Astrocyte of the spinal cord (primary cell): ENCODE data around the gene ARHGEF4.
A peak's percentile ranks its signal among the peaks of the same experiment; 100 is the strongest.

ENCODE experiments used
- DNase-seq: peaks from one replicate; pipeline ENCODE4 v3.0.0; 2011; ENCODE audit warnings: low read depth, low spot score
- H3K4me3 ChIP-seq: 2 replicates; pipeline ENCODE4 v1.5.1; 2011; ENCODE audit warnings: low read depth, mild to moderate bottlenecking, low read length, moderate library complexity
- in situ Hi-C: cut with HindIII; loops from 2 replicates; pipeline ENCODE4 v1.10.0; 2017; ENCODE audit warnings: low sequenced_read_pairs
- TF ChIP-seq, protein P1 (sequence below): IDR thresholded peaks from 2 replicates; pipeline ENCODE4 v1.5.1; 2012; ENCODE audit warnings: low read depth, mild to moderate bottlenecking, low read length, inconsistent platforms

ARHGEF4 gene

DNA sequence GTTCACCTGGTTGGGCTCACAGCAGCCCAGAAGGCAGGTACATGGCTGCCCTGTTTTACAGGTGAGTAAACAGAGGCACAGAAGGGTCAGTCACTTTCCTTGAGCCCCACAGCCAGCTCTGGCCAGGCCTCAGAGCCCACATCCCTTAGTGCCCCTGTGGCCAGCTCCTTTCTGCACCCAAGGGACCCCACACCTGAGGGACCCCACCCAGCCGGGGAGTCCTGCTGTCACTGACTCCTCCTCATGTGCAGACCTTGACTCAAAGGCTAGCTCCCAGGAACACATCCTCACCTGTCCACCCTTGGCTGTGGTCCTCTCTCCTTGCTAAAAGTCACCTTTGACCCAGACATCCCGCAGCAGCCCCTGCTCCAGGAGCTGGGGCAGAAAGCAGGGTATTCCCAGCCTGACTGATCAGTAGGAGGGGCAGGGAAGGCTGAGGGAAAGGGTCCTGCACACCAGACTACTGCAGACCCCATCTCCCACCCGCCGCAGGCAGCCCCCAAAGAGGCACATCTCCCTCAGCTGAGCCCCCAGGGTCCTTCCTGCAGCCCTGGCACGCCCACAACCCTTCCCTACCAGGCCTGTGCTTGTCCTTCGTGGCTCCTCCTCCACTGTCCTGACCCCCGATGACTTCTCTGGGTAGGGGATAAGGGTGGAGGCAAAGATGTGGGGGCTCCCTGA is 9.8 kb upstream of the ARHGEF4 start:
- H3K4me3 ChIP-seq, result no peak overlapping the region
- in situ Hi-C loops, result no loop called here
- TF ChIP-seq, protein P1, sequence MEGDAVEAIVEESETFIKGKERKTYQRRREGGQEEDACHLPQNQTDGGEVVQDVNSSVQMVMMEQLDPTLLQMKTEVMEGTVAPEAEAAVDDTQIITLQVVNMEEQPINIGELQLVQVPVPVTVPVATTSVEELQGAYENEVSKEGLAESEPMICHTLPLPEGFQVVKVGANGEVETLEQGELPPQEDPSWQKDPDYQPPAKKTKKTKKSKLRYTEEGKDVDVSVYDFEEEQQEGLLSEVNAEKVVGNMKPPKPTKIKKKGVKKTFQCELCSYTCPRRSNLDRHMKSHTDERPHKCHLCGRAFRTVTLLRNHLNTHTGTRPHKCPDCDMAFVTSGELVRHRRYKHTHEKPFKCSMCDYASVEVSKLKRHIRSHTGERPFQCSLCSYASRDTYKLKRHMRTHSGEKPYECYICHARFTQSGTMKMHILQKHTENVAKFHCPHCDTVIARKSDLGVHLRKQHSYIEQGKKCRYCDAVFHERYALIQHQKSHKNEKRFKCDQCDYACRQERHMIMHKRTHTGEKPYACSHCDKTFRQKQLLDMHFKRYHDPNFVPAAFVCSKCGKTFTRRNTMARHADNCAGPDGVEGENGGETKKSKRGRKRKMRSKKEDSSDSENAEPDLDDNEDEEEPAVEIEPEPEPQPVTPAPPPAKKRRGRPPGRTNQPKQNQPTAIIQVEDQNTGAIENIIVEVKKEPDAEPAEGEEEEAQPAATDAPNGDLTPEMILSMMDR, result no peak
- DNase-seq, result no peak

DNA sequence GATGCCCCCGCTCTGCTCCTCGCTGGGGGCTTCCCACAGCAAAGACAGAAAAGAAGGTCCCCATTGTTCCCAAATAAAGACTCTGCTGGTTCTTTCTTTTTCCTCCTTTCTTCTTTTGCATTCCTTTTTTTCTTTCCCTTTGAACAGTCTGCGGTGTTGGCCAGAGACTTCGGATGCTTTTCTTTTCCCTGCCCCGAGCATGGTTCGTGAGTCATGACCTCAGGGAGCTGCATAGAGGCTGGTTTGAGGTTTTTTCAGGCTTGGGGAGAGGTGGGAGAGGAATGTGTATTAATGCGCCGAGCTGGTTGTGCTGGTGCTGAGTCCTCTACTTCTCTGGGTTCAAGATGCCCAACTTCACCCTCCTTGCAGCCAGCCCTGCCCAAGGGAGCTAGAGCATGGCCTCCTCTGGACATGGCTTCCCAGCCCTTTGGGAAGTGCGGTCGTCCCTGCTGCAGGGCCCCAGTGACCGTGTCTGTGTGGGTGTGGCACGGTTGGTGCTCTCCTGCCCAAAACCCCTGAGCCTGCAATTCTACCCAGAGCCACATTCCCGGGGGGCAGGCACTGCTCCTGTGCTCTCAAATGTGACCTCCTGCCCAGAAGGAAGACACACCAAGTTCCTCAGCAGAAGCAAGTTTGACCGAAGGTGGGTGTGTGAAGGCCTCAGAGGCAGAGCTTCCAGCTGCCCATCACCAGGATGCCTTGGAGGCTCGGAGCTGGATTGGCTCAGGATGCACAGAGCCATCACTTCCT is 9.0 kb upstream of the ARHGEF4 start:
- in situ Hi-C loops, result no loop called here
- no peak overlapping the region for H3K4me3 ChIP-seq
- TF ChIP-seq, protein P1, result no peak
- peak; percentile 88 for DNase-seq

DNA sequence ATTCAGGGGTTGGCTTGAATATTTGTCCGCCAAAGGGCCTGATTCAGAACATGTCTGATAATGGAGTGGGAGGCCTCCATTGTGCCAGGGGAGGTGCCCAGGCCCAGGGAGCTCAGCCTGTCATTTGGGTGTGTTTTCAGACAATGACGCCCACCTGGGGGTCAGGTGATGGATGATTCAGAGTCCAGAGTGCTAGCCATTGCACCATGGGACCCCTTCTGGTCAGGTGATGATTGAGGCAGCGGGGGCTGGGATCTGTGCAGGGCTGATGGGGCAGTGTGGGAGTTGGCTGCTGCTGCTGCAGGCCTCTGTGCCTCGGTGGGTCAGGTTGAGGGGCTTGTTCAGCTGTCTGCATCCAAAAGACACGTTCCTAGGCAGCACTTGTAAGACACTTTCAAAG is 8.3 kb upstream of the ARHGEF4 start:
- in situ Hi-C loops, result no loop called here
- DNase-seq, result no peak
- TF ChIP-seq, protein P1, result no peak
- no peak overlapping the region for H3K4me3 ChIP-seq

DNA sequence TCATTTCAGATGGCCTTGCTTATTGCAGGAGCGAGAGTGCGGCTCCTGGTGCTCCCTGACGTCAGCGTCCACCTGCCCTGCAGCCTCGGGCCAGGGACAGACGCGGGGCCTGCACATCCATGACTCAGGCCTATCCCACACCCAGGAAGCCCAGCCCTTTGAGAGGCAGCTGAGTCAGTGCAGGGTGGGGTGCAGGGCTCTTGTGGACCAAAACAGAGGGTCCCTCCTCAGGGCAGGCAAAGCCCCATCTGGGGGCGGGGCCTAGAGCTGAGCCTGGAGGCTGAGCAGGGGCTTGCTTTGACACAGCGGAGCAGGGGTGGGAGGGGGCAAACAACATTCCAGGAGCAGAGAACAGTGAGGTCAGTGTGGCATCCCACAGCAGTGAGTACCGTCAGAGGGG is 7.7 kb upstream of the ARHGEF4 start:
- TF ChIP-seq, protein P1, result no peak
- DNase-seq, result peak; percentile 60
- no peak overlapping the region for H3K4me3 ChIP-seq
- in situ Hi-C loops, result no loop called here

DNA sequence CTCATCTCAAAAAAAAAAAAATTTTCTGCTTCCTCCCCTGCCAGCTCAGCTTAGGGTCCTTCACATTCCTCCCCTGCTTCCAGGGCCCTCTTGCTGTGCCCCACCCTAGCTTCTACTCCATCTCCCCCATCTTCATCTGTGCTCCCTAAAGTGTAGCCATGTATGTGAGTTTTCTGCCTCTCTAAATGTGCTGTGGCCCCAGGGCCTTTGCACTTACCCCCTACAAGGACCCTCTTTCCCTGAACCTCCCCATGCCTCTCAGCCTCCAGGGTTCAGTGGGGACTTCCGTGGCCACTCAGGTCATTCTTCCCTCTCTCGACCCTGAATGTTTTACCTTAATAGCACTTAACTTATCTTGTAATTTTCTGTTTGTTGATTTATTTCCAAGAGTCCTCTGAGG is 6.2 kb upstream of the ARHGEF4 start:
- TF ChIP-seq, protein P1, result no peak
- no peak overlapping the region for H3K4me3 ChIP-seq
- in situ Hi-C loops, result no loop called here
- DNase-seq, result no peak

DNA sequence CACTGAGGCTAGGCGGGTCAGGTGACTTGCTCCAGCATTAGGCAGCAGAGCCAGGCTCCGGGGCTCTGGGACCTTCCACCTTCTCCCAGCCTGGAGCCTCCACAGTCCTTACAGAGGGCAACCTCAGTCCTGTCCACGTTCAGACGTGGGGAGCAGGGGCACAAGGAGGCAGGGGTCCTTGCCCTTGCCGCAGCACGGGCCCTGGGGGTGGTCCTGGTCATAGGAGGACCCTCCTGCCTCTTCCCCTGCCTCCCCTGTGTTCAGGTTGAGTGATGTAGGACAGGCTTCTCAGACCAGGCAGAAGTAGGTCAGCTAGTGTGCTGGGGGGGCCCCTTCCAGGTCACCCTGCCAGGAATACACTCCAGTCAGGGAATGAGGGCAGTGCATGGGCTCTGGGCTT is 5.4 kb upstream of the ARHGEF4 start:
- DNase-seq, result no peak
- in situ Hi-C loops, result no loop called here
- TF ChIP-seq, protein P1, result no peak

More for the DNA sequence above, 5.4 kb upstream of the ARHGEF4 start:
- no peak overlapping the region for H3K4me3 ChIP-seq
